NB4 (cell line): Measurements from ENCODE around the gene KIF1B.

Experiments
- MYC ChIP-seq: IDR thresholded peaks from 2 replicates; pipeline ENCODE4 v1.6.1; 2011; ENCODE audit warnings: low read depth, low read length
- POLR2A ChIP-seq: IDR thresholded peaks from 2 replicates; pipeline ENCODE4 v1.6.1; 2011; ENCODE audit warnings: mild to moderate bottlenecking; ENCODE audit not compliant: insufficient read length; ENCODE audit errors: extremely low read depth
- TF ChIP-seq, protein P1 (sequence below): IDR thresholded peaks from one replicate; pipeline ENCODE4 v1.5.1; 2012; ENCODE audit warnings: low read depth, low read length

DNA sequence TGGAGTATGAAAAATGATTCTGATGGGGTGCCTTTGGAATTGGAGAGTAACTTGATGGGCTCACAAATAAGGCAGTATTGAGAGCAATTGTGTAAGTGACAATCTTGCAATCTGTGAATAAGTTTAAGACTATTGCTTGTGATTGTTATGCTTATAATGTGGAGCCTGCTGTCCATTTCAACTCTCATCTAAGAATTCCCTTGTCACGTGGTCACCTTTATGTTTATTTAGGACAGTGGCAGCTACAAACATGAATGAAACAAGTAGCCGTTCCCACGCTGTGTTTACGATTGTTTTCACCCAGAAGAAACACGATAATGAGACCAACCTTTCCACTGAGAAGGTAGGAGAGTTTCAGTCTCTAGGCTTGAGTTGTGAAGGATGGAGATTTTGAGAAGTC is 57.6 kb downstream of the KIF1B start:
- TF ChIP-seq, protein P1, sequence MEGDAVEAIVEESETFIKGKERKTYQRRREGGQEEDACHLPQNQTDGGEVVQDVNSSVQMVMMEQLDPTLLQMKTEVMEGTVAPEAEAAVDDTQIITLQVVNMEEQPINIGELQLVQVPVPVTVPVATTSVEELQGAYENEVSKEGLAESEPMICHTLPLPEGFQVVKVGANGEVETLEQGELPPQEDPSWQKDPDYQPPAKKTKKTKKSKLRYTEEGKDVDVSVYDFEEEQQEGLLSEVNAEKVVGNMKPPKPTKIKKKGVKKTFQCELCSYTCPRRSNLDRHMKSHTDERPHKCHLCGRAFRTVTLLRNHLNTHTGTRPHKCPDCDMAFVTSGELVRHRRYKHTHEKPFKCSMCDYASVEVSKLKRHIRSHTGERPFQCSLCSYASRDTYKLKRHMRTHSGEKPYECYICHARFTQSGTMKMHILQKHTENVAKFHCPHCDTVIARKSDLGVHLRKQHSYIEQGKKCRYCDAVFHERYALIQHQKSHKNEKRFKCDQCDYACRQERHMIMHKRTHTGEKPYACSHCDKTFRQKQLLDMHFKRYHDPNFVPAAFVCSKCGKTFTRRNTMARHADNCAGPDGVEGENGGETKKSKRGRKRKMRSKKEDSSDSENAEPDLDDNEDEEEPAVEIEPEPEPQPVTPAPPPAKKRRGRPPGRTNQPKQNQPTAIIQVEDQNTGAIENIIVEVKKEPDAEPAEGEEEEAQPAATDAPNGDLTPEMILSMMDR: no peak
- TF ChIP-seq POLR2A (no peak), MYC (no peak)
